HG02981 (cell line): ENCODE data around the gene OBSCN.
"Not testable (repeated sequence)": the region's sequence is repeated elsewhere in the genome, so short reads cannot be mapped to it uniquely, and the experiment has no call there.

Source experiments
- ATAC-seq: cut with Tn5 transposase; IDR thresholded peaks from one replicate; pipeline ENCODE4 v1.9.1; 2021; ENCODE audit warnings: mild to moderate bottlenecking, moderate library complexity; ENCODE audit not compliant: unreplicated experiment

OBSCN gene

GRCh38 chr1:228182296-228183030 is 25.4 kb upstream of the OBSCN start:
- ATAC-seq = no peak

DNA sequence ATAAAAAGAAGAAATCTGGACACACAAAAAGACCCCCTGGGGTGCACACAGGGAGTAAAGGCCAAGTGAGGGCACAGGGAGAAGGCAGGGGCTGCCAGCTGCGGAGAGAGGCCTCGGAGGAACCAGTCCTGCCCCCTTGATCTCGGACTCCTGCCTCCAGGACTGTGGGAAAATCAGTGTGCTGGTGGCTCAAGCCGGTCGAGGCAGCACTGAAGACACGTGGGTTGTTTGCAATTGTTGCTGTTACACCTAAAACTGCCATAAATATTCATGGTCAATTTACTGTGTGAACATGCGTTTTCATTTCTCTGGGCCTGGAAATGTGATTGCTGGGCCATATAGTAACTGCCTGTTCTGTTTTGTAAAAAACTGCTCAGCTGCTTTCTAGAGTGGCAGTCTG is 23.7 kb upstream of the OBSCN start:
- ATAC-seq = no peak

- no peak for ATAC-seq
Observed at GRCh38 chr1:228185641-228185965, 22.2 kb upstream of the OBSCN start.

- not testable (repeated sequence) for ATAC-seq
Observed at GRCh38 chr1:228188249-228188648, 19.6 kb upstream of the OBSCN start.

GRCh38 chr1:228190182-228190581 is 17.7 kb upstream of the OBSCN start:
- ATAC-seq = no peak

GRCh38 chr1:228190778-228191177 is 17.1 kb upstream of the OBSCN start:
- no peak for ATAC-seq

- ATAC-seq = no peak
Observed at GRCh38 chr1:228194436-228194835, 13.4 kb upstream of the OBSCN start.

DNA sequence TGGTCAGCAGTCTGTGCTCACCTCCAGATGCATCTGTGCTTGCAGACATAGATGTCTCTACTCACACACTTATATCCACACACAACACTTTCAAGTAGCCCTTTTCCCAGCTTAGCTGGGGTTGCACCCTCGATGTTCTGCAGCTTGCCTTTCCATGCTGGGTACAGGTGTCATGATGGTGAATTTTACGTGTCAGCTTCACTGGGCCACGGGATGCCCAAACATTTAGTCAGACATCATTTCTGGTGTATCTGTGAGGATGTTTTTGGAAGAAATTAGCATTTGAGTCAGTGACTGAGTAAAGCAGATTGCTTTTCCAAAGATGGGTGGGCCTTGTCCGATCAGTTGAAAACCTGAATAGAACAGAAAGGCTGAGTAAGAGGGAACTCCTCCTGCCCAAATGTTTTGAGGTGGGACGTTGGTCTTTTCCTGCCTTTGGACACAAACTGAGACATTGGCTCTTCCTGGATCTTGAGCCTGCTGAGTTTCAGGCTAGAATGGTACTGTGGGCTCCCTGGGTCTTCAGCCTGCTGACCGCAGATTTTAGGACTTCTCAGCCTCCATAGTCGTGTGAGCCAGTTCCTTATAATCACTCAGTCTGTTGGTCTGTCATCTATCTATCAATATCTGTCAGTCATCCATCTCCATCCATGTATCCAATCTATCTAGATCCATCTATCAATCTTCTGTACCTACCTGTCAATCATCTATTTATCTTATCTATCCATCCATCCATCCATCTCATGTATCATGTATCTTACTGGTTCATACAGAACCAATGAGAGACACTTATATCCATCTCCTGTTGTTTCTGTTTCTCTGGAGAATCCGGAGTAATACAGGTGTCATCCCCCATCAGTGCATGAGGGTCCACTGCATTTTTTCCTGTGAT is 12.7 kb upstream of the OBSCN start:
- ATAC-seq = no peak

DNA sequence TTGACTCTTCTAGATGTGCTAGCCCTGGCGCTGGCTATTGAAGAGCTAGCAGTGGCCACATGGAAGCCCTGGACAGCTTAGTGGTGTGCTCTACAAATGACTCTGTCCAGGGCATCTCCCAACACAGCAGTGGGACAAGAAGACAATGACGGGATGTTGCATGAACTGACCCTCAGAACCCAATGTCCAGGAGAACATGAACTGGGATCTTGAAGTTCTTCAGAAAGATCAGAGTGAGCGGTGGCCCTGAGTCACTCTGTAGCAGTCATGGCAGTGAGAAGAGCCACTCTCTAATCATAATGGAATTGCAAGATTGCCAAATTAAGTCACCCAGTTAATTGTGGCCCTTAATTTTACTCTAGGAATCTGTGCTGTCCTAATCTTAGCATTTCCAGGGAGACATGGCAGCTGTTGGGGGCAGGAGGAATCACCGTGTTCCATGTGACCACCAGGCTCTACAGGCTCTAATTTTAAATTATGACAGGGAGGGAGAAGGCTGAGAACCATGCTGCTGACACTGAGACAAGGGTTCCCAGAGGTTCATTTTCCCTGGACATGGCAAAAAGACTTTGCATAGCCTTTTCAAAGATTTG is 10.2 kb upstream of the OBSCN start:
- no peak for ATAC-seq

DNA sequence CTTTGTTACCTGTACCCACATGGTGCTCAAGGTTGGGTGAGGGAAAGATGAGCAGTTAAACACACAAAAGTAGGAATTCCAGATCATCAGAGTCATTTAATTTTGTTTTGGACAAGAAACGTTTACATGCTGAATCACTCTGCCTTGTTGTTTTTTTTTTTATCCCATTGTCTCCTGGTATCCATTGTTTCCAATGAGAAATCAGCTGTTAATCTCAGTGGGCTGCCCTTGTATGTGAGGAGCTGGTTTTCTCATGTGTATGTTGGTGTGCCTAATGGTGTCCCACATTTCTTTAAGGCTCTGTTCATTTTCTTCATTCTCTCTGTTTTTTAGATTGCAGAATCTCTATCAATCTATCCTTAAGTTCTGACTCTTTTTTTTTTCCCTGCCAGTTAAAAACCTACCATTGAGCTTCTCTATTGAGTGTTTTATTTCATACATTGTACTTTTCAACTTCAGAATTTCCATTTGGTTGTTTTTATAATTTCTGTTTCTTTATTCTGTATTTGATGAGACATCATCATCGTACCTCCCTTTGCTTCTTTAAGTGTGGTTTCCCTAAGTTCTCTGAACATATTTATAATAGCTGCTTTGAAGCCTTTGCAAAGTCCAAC is 8.8 kb upstream of the OBSCN start:
- ATAC-seq = no peak

- ATAC-seq = no peak
Observed at GRCh38 chr1:228204958-228205357, 2.9 kb upstream of the OBSCN start.

DNA sequence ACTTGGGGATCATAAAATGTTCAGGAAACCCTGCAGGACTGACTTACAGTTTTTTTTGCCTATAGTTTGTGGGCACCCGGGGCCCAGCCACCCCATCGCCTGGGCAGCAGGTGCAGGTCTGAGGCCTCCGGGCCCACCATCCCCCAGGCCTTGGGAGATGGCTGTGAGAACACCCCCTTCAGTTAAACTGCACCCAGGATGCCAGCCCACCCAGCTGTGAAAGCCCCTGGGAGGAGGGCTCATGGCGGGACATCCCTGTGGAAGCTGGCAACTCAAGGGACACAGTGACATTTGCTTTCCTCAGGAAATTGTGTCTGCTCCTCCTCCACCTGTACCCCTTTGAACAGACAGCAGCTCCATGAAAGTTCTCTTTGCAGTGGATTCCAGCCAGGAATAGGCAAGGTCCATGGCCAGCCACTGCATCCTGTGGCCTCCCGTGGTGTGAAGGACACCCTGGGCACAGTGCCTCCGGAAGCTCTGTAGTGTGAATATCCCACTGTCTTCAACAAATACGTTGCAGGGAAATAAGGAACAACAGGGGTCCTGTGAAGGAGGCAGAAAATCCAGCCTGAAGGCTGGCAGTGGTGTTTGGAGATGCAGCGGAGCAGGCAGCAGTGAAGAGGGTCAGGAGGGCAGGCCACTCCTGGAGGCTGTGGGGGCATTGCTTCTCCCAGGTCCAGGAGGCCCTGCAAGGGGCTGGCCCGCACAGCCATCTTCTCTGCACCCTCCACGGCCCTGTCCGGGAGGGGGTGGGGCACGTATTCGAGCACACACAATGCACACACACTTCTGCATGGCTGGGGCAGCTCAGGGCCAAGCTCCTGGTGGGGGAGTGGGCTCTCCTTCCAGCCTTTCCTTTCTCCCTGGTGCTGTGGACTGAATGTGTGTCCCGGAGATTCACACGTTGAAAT is 2.1 kb upstream of the OBSCN start:
- no peak for ATAC-seq

- no peak for ATAC-seq
Observed at GRCh38 chr1:228206582-228207351, 1.1 kb upstream of the OBSCN start.

DNA sequence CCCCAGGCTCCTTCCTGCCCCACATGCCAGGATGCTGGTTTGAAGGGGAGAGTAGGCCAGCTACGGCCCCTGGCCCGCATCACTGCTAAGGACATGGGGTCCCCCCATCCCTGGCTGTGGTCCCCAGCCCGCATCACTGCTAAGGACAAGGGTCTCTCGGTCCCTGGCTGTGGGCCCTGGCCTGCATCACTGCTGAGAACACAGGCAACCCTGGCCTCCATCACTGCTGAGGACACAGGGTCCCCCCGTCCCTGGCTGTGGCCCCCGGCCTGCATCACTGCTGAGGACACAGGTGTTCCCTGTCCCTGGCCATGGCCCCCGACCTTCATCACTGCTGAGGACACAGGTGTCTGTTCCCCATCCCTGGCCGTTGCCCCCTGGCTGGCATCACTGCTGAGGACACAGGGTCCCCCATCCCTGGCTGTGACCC is 448 bp upstream of the OBSCN start:
- no peak for ATAC-seq

GRCh38 chr1:228208831-228209551 is 1.1 kb downstream of the OBSCN start:
- ATAC-seq = no peak

DNA sequence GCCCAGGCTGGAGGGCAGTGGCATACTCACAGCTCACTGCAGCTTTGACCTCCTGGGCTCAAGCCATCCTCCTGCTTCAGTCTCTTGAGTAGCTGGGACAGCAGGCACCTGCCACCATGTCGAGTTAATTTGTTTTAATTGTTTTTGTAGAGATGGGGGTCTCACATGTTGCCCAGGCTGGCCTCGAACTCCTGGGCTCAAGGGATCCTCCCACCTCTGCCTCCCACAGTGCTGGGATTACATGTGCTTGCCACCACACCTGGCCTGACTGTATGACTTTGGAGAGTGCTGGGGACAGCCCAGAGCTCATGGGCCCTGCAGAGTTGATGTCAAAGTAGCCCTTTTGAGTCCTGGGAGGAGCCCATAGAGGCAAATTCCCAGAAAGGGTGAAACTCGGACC is 1.8 kb downstream of the OBSCN start:
- ATAC-seq = no peak

DNA sequence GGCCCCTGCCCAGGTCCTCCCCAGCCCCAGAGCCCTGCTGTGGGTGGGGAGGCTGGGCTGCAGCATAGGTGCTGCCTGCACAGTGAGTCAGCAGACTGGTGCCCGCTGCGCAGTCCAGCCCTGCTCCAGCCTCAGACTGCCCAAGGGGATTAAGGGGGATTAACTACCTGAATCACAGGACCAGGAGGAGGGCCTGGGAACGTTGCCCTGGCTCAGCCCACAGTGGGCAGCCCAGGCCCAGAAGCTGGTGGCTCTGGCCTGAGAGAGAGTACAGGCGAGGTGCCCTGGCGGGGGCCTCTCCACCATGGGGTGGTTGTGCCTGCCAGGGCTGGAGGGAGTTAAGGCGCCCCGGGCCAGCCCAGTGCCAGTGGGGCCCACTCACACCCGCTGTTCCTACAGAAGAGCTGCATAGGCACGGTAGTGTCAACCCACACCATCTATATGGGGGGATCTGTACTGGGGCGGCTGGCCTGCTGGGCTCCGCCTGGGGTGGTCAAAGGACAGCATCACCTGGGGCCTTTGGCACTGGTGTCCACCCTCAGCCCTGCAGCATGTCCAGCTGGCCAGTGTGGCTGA is 2.3 kb downstream of the OBSCN start:
- ATAC-seq = no peak

- no peak for ATAC-seq
Observed at GRCh38 chr1:228210712-228211530, 3.1 kb downstream of the OBSCN start.
